ENCODE results near the gene PCYOX1L. TPM values are rescaled to one million over a fixed set of nuclear protein-coding genes. Genes with fewer than 3 reads are reported as not detected.
"Not testable (repeated sequence)": the region's sequence is repeated elsewhere in the genome, so short reads cannot be mapped to it uniquely, and the experiment has no call there.

The PCYOX1L gene
- total RNA-seq, 1 donor from 2014 or later = 18.5 TPM

- H3K36me3 Mint-ChIP-seq = no peaks in the 10 kb centered on the region
- no peaks in the 10 kb centered on the region for H3K9me3 Mint-ChIP-seq
- no peak overlapping the region for H3K27ac Mint-ChIP-seq
- DNase-seq (ENCODE audit: extremely low spot score, unreplicated experiment) = no peak
- H3K4me3 Mint-ChIP-seq = no peak overlapping the region
- H3K4me1 Mint-ChIP-seq (ENCODE audit: unreplicated experiment) = peaks cover 38% of the 10 kb centered on the region
- no peaks in the 10 kb centered on the region for H3K27me3 Mint-ChIP-seq
- TF ChIP-seq CTCF (conservative IDR thresholded peaks at IDR 0.05) = no peak
These were observed 39.7 kb downstream of the PCYOX1L start for GRCh38 chr5:149397530-149397929.

DNA sequence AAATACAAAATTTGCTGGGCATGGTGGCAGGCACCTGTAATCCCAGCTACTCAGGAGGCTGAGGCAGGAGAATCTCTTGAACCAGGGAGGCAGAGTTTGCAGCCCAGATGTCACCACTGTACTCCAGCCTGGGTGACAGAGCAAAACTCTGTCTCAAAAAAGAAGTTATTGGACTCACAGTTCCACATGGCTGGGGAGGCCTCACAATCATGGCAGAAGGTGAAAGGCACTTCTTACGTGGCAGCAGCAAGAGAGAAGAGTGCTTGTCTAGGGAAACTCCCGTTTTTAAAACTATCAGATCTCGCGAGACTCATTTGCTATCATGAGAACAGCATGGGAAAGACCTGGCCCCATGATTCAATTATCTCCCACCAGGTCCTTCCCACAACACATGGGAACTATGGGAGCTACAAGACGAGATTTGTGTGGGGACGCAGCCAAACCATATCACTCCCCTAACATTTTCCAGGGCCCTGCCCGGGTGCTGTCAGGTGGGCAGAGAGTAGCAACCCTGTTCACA is 41.0 kb downstream of the PCYOX1L start:
- H3K4me1 Mint-ChIP-seq (ENCODE audit: unreplicated experiment) = peaks cover 40% of the 10 kb centered on the region
- not testable (repeated sequence) for H3K9me3 Mint-ChIP-seq; DNase-seq (ENCODE audit: extremely low spot score, unreplicated experiment); H3K27ac Mint-ChIP-seq; H3K36me3 Mint-ChIP-seq; H3K4me3 Mint-ChIP-seq; H3K27me3 Mint-ChIP-seq

GRCh38 chr5:149399775-149400174 is 41.9 kb downstream of the PCYOX1L start:
- Mint-ChIP-seq H3K27me3 (no peaks in the 10 kb centered on the region), H3K4me1 (ENCODE audit: unreplicated experiment) (peaks cover 50% of the 10 kb centered on the region), H3K36me3 (no peaks in the 10 kb centered on the region), H3K9me3 (no peaks in the 10 kb centered on the region), H3K4me3 (no peak overlapping the region), H3K27ac (peak overlapping the region; percentile 55)
- no peak for DNase-seq (ENCODE audit: extremely low spot score, unreplicated experiment)
- no peak for TF ChIP-seq CTCF (conservative IDR thresholded peaks at IDR 0.05)

- no peaks in the 10 kb centered on the region for H3K36me3 Mint-ChIP-seq
These were observed 42.5 kb downstream of the PCYOX1L start for GRCh38 chr5:149400304-149400703.

GRCh38 chr5:149401051-149401450 is 43.2 kb downstream of the PCYOX1L start:
- Mint-ChIP-seq H3K4me3 (no peak overlapping the region), H3K36me3 (no peaks in the 10 kb centered on the region), H3K27ac (peak overlapping the region; percentile 22), H3K4me1 (ENCODE audit: unreplicated experiment) (peaks cover 60% of the 10 kb centered on the region), H3K9me3 (no peaks in the 10 kb centered on the region), H3K27me3 (no peaks in the 10 kb centered on the region)
- no peak for DNase-seq (ENCODE audit: extremely low spot score, unreplicated experiment)
- TF ChIP-seq CTCF (conservative IDR thresholded peaks at IDR 0.05) = no peak

More at GRCh38 chr5:149400304-149400703, 42.5 kb downstream of the PCYOX1L start:
- H3K9me3 Mint-ChIP-seq = no peaks in the 10 kb centered on the region
- peak overlapping the region; percentile 55 for H3K27ac Mint-ChIP-seq
- H3K4me1 Mint-ChIP-seq (ENCODE audit: unreplicated experiment) = peaks cover 54% of the 10 kb centered on the region
- no peak for DNase-seq (ENCODE audit: extremely low spot score, unreplicated experiment)
- H3K4me3 Mint-ChIP-seq = no peak overlapping the region
- TF ChIP-seq CTCF (conservative IDR thresholded peaks at IDR 0.05) = no peak
- no peaks in the 10 kb centered on the region for H3K27me3 Mint-ChIP-seq

DNA sequence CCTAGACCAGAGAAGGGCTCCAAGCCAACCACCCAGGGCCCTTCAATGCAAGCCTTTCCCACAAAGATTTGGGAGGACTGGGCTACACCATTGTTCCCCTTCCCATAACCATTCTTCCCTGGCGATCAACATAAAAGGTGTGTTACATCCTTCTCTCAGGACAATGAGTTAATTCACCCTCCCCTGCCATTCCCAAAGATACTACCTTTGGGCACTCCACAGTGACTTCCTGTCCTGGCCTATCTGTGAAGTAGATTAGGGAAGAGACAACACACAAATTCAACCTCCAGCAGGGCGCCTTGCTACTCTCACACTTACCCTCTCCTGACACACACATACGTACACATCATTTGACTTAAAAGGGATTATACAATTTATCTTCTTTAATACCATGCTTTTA is 44.4 kb downstream of the PCYOX1L start:
- peaks cover 69% of the 10 kb centered on the region for H3K4me1 Mint-ChIP-seq (ENCODE audit: unreplicated experiment)
- no peak overlapping the region for H3K27ac Mint-ChIP-seq
- no peaks in the 10 kb centered on the region for H3K9me3 Mint-ChIP-seq
- H3K27me3 Mint-ChIP-seq = no peaks in the 10 kb centered on the region
- no peaks in the 10 kb centered on the region for H3K36me3 Mint-ChIP-seq
- no peak for DNase-seq (ENCODE audit: extremely low spot score, unreplicated experiment)
- no peak overlapping the region for H3K4me3 Mint-ChIP-seq
- TF ChIP-seq CTCF (conservative IDR thresholded peaks at IDR 0.05) = no peak

Measured in type B pancreatic cell (in vitro differentiated cells).